Keratinocyte (primary cell): ENCODE results near the gene VPS26A.

Experiments used
- EZH2 ChIP-seq: IDR thresholded peaks from one replicate; pipeline ENCODE4 v1.6.1; 2012; ENCODE audit warnings: inconsistent platforms, mild to moderate bottlenecking, low read length, moderate library complexity
- TF ChIP-seq, protein P1 (sequence below), 3 experiments: IDR thresholded peaks in 1 of 3; conservative IDR thresholded peaks in 1 of 3; optimal IDR thresholded peaks in 1 of 3; 2 replicates in 2 of 3; 3 replicates in 1 of 3; pipeline versions ENCODE3 to v1.5.1; 2011; ENCODE audit warnings: low read length in 3 of 3, mild to moderate bottlenecking in 3 of 3, moderate library complexity in 2 of 3, control low read depth in 1 of 3, inconsistent platforms in 1 of 3; ENCODE audit not compliant: insufficient read depth in 2 of 3; ENCODE audit errors: extremely low read depth in 1 of 3

DNA sequence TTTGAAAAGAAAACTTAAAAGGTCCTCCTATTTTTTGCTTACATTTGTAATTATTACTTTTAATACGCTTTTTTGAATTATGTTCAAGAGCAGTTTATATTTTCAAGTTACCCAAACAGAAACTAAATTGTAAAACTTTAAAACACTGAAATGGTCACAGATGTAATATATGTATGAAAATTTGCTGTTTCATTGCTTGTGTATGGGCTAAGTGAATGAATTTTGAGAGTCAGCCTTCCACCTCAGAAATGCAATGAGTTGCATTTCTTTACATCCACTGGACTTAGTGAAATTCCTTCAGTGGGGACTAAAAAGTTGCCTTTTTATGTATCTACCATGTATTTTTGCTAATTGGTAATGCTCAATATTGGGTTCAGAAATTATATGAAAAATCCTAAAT lies 1.6 kb downstream of the VPS26A start:
- TF ChIP-seq, protein P1, sequence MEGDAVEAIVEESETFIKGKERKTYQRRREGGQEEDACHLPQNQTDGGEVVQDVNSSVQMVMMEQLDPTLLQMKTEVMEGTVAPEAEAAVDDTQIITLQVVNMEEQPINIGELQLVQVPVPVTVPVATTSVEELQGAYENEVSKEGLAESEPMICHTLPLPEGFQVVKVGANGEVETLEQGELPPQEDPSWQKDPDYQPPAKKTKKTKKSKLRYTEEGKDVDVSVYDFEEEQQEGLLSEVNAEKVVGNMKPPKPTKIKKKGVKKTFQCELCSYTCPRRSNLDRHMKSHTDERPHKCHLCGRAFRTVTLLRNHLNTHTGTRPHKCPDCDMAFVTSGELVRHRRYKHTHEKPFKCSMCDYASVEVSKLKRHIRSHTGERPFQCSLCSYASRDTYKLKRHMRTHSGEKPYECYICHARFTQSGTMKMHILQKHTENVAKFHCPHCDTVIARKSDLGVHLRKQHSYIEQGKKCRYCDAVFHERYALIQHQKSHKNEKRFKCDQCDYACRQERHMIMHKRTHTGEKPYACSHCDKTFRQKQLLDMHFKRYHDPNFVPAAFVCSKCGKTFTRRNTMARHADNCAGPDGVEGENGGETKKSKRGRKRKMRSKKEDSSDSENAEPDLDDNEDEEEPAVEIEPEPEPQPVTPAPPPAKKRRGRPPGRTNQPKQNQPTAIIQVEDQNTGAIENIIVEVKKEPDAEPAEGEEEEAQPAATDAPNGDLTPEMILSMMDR (optimal IDR thresholded peaks at IDR 0.05 in 1 of 3, IDR thresholded peaks at IDR 0.05 in 1 of 3, conservative IDR thresholded peaks at IDR 0.05 in 1 of 3; ENCODE audit: extremely low read depth in 1 of 3, insufficient read depth in 2 of 3, low read length in 3 of 3) = no peak
- no peak for TF ChIP-seq EZH2
